Suppressor macrophage (primary cell): ENCODE results near the gene CCL7.

ENCODE experiments used
- DNase-seq, 4 experiments: peaks; one replicate each; pipeline ENCODE4 v3.0.0-alpha.2; 2020 to 2022

Gene CCL7

GRCh38 chr17:34246881-34247280 is 23.1 kb upstream of the CCL7 start:
- DNase-seq = peak; percentile 54 to 86 (median 72)

DNA sequence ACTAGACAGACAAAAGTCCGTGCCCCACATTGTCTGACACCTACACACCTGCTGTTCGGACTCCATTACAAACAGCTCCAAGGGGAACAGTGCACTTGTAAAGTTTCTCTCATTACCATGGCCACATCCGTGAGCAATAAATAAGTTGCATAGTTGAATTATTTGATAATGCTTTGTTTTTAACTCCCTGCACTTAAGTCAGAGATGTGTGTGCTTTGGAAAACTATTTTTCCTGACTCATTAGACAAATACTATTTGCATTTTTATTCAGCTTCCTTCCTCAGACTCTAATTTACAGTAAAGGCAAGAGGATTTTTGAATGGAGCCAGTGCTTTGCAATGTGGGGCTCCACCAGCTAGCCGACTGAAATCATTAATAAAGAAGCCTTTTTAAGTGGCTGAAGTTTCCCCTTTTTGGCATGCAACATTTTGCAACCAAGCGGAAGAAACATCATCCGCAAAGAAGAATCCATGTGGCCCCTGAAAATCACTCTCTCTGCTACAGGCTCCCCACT is 21.5 kb upstream of the CCL7 start:
- DNase-seq = peak; percentile 76 to 92 (median 84)

- DNase-seq = no peak
Measured at GRCh38 chr17:34249061-34249460, 21.0 kb upstream of the CCL7 start.

DNA sequence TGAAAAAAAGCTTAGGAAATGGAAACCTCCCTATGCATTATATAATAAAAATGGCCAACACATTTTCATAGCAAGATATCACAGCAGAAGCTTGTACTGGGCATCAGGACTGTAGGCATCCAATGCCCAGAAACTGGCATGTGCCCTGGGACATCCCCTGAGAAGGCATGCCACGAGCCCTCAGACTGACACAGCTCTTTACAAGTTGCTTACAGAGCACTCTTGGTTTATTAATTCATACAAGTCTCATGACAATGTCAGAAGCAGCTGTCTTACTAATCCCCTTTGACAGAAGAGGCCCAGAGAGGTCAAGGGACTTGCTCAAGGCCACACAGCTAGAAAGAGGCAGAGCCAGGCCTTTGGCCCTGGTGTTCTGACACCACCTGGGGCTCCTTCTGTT is 20.5 kb upstream of the CCL7 start:
- peak; percentile 87 to 96 (median 93) for DNase-seq

GRCh38 chr17:34251186-34251585 is 18.8 kb upstream of the CCL7 start:
- no peak for DNase-seq

GRCh38 chr17:34252095-34252443 is 18.0 kb upstream of the CCL7 start:
- DNase-seq = peak; percentile 83 to 96 (median 90)

- DNase-seq = peak; percentile 51 to 81 (median 78)
Measured at GRCh38 chr17:34252444-34253138, 17.4 kb upstream of the CCL7 start.

DNA sequence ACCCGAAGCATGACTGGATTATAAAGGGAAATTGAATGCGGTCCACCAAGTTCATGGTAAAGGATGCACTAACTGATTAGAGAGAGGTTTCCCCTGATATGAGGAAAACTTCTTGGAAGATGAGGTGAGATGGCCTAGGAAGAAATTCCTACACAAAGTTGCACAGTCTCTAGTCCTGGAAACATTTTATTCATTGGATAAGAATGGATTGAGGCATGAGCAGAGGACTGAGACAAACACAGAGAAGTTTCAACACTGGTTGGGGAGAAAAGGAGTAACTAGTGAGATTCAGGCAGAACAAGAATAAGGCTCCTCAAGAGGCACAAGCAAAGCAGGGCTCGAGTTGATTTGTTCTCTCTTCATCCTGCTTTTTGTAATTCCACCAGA is 16.9 kb upstream of the CCL7 start:
- no peak for DNase-seq

DNA sequence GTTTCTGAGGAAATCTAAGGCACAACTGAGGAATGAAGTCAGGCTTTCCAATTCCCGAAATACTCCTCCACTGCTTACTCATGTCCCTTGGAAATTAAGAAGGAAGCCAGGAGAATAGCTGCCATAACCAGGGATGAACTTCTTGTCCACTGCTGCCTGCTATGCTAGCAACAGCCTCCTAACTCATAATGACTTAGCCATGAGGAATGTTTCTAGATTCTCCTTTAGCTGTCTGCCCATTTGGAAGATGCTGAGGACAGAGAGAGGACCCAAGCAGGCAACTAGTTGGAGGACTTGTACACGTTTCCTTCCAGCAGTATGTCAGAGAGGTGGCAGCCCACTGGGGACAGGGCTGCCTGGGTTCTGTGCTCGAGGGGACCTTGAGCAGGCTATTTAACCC is 15.9 kb upstream of the CCL7 start:
- no peak for DNase-seq

DNA sequence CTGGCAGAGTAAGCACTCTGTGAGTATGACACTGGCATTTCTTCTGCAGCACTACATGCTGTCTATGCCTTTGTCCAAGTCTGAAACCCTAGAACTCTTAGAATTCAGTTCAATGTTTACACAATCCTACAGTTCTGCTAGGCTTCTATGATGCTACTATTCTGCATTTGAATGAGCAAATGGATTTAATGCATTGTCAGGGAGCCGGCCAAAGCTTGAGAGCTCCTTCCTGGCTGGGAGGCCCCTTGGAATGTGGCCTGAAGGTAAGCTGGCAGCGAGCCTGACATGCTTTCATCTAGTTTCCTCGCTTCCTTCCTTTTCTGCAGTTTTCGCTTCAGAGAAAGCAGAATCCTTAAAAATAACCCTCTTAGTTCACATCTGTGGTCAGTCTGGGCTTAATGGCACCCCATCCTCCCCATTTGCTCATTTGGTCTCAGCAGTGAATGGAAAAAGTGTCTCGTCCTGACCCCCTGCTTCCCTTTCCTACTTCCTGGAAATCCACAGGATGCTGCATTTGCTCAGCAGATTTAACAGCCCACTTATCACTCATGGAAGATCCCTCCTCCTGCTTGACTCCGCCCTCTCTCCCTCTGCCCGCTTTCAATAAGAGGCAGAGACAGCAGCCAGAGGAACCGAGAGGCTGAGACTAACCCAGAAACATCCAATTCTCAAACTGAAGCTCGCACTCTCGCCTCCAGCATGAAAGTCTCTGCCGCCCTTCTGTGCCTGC is 15.2 kb upstream of the CCL7 start, which contains the start of gene CCL2:
Gene CCL2, plus strand, starts transcription at position 635 of the 730 bp plus-strand sequence. Its CDS starts 65 bp downstream, at position 700.
- peak; percentile 75 to 91 (median 86) for DNase-seq

- no peak for DNase-seq
Measured at GRCh38 chr17:34255381-34255732, 14.7 kb upstream of the CCL7 start.

- no peak for DNase-seq
Measured at GRCh38 chr17:34255841-34256240, 14.2 kb upstream of the CCL7 start.

- DNase-seq = peak in 3 of 4 experiments; percentile 43 to 73 (median 44)
Measured at GRCh38 chr17:34257299-34257985, 12.6 kb upstream of the CCL7 start.

GRCh38 chr17:34257986-34258326 is 12.1 kb upstream of the CCL7 start:
- no peak for DNase-seq

GRCh38 chr17:34259146-34259545 is 10.9 kb upstream of the CCL7 start:
- no peak for DNase-seq

GRCh38 chr17:34260861-34261260 is 9.2 kb upstream of the CCL7 start:
- no peak for DNase-seq

DNA sequence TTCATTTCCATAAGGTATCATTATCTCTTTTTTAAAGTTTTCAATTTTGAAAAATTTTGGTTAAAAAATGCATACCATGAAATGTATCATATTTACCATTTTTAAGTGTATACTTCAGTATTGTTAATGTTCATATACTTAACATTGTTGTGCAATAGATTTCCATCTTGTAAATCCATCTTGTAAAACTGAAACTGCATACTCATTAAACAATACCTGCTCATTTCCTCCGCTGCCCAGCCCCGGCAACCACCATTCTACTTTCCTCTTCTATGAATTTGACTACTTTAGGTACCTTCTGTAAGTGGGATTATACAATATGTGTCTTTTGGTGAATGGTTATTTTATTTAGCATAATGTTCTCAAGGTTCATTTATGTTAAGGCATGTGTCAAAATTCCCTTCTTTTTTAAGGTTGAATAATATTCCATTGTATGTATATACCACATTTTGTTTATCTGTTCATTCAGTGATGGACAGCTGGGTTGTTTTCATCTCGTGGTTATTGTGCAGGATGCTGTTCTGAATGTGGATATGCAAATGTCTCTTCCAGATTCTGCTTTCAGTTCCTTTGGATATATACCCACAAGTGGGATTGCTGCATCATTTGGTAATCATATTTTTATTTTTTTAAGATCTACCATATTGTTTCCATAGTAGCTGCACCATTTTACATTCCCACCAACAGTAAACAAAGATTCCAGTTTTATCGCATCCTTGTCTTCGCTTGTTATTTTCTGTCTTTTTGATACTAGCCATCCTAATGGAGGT is 8.3 kb upstream of the CCL7 start:
- no peak for DNase-seq

DNA sequence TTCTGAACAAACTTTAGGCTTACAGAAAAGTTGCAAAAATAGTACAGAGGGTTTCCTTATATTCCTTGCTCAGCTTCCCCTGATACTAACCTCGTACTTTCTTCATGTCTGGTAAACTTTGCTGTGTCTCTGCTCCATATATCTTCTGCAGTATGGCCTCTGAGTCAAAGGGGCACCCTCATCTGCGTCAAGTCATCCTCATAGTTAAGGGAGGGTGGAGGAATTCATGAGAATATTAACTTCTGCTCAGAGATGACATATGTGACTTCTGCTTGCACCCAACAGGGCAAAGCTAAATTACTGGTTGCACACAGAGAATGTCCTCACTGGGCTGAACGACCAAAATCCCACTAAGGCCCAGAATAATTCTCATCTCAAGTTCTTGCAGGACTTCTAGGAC is 4.3 kb upstream of the CCL7 start:
- DNase-seq = peak in 3 of 4 experiments; percentile 59 to 82 (median 75)

DNA sequence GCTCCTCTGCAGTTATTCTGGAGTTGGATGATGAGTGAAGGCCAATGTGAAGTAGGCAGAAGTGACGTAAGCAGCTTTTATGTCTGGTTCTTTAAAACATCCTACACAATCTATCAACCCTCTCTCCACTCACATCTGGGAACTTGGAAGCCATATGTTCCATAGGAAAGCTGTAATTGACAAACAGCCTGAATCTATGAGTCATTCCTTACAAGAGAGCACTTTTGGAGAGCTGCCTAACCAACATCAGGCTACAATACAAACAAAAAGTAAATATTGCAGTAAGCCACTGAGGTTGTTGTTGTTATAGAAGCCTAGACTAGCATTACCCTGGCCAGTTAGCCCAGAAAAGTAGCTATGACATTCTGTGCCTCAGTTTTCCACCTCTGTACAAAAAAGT is 5.9 kb downstream of the CCL7 start:
- peak in 3 of 4 experiments; percentile 44 to 83 (median 65) for DNase-seq

DNA sequence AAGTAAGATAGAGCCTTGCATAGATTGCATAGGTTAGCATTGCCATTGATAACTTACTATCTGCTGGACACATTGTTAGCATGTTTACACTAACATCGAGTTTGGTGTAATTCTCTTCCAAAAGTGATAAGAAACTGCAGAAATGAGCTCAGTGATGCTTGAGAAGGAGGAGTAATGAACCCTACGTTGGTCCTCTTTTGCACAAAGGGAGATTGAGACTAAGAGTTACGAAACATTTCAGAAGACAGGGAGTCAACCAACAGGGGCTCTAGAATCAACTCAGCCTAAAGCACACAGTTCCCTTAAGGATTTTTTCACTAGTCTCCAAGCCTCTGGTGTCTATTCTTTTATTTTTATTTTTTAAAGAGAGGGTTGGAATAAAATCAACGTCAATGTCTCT is 6.8 kb downstream of the CCL7 start:
- DNase-seq = no peak

DNA sequence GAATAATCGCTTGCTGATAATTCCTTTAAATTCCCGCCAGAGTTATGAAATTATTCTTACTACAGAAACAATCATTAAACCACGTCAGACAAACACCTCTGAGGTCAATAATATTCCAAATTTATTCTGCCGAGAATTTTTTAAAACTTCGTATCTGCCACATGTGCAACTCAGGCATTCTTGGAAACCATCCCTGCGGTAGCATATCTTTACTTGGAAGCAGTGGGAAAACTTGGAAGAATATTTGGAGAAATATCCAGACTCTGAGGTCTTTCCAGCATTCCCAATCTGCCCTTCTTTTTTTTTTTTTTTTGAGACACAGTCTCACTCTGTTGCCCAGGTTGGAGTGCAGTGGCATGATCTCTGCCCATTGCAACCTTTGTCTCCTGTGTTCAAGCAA is 13.6 kb downstream of the CCL7 start:
- no peak for DNase-seq

DNA sequence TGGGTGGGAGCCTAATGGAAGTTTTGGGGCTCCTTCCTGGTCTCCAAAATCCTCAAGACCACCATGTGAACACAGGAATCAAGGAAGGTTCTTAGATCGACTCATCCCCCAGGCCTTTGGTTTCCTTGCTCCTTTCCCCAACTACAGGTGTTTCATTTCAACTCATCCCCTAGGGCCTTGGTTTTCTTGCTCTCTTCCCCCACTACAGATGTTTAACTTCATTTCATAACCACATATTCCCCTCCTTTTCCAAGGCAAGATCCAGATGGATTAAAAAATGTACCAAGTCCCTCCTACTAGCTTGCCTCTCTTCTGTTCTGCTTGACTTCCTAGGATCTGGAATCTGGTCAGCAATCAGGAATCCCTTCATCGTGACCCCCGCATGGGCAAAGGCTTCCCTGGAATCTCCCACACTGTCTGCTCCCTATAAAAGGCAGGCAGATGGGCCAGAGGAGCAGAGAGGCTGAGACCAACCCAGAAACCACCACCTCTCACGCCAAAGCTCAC is 15.3 kb downstream of the CCL7 start, which contains the start of gene CCL11:
Gene CCL11, plus strand, starts transcription at position 457 of the 507 bp plus-strand sequence. CDS start 67 bp downstream, outside the sequence.
- no peak for DNase-seq
